Kasumi-1 (cell line): Measurements from ENCODE around the gene TEKT3.

Source experiments
- DNase-seq, 2 experiments: peaks; one replicate each; lab custom pipeline; 2025; lab: John Stamatoyannopoulos, UW

The TEKT3 gene

DNA sequence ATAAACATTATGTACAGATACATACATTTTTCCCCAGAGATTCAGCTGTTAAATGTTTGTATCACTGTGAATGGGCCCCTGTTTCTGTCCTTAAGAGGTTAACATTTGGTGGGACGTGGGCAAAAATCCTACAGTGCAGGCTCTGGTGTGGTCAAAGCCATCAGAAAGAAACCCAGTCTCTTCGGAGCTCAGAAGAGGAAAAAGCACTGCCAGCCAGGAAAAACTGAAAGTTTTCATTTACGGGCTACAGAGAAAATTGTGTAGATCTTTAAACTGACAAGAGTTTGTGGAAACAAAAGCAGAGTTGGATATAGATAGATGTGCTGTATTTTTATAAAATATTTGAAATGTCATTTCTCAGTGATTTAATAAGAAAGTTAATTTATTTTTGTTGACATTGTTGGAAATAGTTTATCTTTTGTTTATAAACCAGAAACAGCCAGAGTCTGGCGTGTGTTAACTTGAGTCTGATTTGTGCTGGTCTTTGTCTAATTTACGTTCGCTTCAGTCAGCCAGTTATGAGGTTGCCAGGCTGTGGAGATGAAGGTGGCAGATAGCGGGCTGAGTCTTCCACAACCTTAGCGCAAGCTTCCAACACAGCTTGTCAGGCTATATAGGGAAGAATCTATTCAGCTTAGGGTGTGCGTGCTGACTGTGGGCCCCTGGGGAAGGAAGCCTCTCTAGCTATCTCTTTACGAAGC lies 9.5 kb upstream of the TEKT3 start:
- DNase-seq, result no peak

DNA sequence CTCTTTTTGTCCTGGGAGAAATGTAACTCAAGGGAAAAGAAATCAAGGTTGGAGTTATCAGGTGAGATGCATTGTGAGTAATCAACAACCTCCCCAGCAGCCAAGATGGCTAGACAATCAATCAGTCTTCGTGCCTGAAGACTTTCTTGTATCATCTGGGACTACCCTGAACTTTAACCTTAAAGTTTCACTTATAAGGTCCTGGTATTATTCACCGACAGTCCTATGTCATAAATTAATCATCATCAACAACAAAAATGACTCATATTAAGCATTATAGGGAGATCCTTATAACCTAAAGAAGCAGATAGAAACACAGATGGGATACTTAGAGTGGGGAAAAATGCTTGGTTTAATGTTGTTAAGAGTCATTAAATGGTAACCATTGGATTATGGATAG lies 7.7 kb upstream of the TEKT3 start:
- DNase-seq, result no peak

DNA sequence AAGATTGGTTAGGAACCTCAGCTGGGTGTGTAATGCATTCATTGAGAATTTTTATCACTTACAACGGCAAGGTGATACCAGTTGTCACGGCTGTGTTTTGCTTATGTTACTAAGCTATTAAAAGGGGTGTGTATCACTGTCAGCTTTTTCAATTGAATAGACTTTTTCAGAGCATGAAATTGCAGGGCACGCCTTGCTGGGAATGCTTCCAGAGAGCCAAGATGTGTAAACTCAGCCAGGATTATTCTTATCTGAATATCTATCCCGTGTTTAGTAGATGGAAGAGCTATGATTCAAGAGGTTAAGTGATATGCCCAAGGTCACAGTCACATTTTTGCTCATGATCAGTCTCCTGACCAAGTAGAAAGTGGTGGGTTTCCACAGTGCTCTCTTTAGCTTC lies 6.6 kb upstream of the TEKT3 start:
- DNase-seq, result no peak

DNA sequence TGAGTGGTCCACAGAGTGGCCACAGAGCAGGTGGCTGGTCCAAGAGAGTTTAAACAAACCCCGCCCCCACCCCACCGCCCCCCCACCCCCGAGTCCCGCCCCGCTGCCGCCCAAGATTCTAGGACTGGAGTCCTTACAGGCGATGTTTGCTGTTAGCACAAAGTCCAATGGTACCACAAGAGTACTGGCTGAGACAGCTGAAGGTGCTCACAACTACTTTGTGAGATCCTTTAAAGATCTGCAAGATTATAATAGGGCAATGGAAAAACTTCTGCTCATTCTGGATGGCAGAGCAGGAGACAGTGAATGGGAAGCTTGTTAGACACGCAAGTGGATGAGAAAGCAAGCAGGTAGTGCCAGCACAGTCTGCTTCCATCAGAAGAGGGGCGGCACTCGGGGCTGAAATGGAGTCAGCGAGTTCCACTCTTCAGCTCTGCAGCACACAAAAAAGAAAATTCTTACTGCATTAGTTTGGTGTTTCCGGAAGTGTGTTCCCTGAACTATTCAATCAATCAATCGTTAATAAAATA lies 4.7 kb upstream of the TEKT3 start:
- no peak for DNase-seq

DNA sequence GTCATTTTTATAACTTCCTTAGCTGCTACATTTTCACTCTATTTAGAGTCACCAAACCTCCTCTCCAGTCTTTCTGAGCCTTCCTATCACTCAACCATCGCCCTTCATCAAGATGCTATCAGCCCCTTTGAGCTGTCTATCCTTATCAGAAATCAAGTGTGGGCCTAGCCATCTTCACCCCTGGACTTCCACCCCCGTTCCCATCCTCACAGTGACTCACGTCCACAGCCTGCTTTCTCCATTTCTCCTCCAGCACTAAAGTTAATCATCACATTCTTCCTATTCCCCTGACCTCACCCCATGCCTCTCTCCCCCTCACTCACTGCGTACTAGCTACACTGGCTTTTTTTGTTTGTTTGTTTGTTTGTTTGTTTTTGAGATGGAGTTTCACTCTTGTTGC lies 2.4 kb upstream of the TEKT3 start:
- DNase-seq, result no peak

DNA sequence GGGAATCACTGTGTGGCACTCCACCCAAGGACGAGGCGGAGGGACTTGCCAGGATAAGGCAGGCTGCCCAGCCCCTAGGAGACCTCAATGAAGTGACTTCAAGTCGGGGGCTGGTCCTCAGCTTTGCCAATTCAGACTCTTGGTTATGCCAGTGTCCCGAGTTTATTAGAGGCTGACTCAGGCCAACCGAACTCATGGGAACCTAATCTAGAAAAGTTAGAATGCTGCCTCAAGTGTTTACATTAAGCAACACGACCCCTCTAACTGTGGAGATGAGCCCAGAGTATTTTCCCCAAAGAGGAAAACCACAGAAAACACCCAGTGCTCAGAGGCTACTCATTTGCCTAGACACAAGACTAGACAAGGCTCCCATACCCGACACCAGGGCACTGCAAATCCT lies 1.1 kb upstream of the TEKT3 start:
- no peak for DNase-seq

DNA sequence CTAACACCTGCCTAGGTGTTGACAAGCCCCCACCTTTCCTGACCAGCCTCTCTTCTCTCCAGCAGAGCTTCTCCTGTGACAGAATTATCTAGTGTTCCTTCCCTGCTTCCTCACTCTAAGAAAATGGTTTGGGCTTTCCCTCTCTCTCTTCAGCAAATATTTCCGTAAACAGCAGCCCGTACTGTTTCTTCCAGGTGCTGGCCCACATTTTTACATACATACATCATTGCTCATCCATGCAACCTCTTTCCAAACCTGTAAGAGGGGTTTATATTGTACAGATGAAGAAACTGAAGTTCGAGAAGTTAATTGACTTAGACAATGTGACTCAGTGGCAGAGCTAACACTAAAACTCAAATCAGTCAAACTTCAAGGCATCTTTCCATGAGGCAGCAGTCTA lies 569 bp upstream of the TEKT3 start:
- no peak for DNase-seq

DNA sequence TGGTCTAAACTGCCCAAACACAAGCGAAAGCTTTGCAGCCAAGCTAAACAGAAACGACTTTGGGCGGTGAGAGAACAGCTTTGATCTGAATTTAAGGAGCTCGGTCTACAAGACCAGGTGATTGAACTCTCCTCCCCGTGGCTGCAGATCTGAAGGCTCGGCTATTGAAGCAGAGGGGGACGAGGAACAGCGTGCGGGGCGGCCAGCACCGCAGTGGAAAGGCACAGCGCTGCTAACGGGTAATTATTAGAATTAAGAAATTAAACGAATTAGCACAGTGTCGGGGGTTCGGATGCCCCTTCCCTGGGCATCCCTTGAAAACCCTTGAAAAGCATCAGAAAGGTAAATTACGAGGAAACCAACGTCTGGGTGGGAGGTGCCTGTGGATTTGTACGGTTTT lies 431 bp downstream of the TEKT3 start:
- no peak for DNase-seq

DNA sequence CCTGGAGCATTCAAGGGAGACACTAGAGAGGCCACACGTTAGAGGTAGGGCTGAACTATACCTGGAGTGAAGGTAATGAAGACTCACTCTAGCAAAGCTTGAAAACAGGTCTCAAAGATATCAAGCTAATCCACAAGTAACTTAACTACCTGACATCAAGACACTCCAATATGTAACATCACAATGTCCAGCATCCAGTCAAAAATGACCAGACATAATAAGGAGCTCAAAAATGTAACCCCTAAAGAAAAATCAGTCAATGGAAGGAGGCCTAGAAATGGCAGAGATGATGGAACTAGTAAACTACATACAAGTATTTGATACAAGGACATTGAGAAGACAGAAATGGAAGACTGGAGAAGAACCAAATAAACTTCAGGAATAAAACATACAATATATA lies 6.0 kb downstream of the TEKT3 start:
- DNase-seq, result no peak

DNA sequence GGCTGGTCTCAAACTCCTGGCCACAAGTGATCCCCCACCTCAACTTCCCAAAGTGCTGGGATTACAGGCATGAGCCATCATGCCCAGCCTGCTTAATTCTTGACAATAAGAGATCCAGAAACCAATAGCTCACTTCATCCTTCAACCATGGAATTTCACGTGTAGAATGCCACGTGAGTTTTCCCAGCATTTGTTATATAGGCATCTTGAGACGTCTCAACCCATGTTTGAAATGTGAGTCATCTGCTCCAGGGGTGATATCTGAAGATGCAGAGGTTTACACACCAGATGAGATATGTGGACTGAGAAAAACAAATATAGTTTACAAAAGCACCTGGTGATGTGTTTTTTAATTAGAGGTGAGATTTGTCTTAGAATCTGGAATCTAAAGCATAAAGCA lies 7.1 kb downstream of the TEKT3 start:
- no peak for DNase-seq

DNA sequence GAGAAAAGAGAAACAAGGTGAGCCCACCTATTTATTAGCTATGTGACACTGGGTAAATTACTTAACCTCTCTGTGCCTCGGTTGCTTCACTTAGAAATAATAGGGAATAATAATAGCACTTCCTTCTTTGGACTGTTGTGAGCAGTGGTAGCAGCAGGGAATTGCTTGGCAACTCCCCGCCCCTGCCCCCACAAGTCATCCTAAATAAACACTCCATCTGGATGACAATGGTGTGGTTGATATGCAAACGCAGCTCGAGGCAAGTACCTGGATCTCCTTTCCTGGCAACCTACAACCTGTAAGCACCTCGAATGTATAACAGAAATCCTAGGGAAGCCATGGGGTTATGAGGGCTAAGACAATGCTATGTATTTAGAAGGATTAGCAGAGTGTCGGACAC lies 9.1 kb downstream of the TEKT3 start:
- no peak for DNase-seq

DNA sequence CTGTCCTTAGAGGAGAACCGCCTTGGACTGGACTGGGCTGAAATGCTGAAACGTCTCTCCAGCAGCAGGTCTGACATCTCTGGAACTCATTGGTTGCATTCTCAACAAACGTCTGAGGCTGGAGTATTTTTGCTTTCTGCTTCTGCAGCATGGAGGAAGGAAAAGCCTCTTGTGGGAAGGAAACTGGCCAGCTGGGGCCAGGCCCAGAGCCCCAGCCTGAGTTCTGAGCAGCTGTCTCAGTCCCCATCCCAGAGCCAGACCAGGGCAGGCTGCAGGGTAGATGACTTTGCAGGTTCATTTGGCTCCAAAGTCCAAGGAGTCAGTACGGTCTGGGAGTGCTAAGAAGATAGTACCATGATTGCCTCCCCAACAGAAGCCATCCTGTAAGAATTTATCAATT lies 18.3 kb downstream of the TEKT3 start:
- DNase-seq, result no peak

DNA sequence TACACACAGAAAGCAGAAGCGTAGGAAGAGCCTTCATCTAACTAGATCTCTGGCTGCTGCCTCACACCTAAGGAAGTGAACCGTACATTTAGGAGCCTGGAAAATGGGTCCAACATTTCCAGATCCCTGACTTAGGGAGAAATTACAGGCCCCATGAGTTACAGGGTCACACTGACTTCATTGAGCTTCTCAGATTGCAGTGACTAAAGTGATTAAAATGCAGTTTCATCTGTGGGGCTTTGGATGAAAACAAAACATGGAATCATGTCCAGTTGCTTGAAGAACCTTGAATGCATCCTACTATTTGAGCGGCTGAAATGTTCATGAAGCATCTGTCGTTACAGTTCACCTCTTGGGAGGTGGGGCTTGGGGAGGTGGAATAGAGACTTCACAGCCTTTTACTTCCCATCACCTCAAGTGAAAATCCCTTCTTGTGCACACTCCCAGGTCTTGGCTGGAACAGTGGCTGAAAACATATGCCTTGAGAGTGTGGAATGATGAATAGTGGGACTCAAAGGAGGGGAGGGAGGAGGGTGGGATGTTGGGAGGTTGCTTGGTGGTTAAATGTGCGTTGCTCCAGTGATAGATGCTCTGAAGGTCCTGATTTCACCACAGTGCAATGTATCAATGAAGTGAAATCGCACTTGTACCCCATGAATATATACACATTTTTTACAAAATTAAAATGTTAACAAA lies 19.7 kb downstream of the TEKT3 start:
- DNase-seq, result no peak

DNA sequence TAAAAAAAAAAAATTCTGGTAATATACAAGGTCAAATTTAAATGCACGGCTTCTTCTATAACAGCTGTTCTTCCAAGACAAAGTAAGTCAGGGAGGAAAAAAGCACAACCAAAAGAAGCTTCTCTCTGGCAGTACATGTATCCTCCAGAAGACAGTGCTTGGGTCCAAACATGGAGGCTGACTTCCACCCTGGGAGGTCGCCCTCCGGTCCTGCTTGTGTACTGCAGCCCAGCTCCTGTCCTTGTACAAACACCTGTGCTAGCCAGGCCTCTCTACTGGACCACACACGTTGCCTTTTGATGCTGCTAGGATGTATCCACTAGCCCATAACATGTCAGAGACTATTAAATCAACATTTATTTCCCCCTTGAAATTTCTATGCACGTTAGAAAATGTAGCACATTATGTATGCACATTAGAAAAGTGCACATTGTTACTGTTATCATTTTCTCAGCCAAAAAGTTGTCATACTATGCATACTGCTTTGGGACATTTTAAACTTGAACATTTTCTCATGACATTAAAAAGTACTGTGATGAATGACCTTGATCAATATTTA lies 21.9 kb downstream of the TEKT3 start:
- no peak for DNase-seq

DNA sequence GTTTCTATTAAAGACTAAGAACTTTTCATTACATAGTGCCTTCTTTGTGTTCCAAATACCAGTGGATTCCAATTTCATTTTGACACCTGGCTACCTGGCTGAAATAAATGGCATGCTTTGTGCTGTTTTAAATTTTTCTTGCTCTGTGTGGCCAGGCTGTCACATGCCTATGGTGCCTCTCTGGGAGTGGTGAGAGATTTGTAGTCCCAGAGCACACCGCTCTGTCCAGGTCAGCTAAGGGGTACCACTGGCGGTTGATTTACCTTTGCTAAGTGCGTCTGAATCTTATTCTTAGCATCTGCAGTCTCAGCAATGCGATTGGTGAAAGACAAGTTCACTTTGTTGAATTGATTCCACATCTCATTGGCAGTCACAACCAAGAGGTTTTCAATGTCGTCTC lies 29.4 kb downstream of the TEKT3 start:
- no peak for DNase-seq

DNA sequence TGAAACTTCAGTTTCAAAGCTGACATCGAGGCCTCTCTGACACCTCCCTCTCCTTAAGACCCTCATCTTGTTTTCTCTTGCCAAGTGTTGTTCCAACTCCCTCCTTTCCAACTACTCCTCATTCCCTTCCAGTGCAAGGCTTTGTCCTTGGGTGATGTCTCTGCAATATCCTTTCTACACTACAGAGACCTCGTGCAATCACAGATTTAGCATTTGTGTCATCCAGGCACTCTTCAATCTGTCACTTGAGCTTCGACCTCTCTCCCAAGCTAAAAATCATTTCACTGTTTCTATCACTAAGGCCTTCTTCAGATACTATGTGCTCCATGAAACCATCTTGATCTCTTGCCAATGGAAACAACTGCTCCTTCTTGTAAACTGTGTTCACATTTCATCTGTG lies 31.6 kb downstream of the TEKT3 start:
- DNase-seq, result no peak

DNA sequence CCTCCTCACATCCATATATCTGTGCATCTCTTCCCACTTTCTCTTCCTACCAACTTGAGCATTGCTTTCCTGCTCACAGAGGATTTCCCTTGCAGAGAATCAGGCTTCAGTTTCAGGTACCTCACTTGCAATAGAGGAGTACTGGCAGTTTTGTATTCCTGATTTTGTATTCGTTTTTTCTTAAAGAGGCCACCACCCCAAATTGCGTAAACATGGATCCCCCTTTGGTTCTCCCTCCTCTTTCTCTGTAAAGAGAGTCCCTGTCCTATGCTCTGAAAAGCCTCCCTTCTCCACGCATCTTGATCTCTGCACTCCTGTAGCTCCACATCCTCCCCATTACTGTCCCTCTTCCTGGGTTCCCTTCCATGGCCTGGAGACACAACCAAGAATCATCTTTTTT lies 32.2 kb downstream of the TEKT3 start:
- DNase-seq, result no peak

DNA sequence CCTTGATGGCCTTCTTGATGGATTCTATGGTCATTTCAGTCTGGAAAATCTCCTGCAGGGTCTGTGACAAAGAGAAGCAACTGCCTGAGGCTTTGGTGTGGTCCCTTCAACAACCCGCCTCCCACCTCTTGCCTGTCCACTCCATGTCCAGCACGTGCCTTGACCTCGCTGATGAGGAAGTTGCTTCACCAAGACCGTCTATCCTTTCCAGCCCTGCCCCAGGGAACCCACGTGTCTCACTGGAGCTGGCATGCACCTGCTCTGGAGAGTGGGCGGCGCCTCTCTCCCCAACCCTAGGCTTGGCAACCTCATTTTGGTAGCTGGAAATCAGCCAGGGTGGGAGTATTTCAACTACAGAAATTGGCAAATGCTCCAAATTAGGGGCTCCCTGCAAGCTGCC lies 32.6 kb downstream of the TEKT3 start:
- no peak for DNase-seq

DNA sequence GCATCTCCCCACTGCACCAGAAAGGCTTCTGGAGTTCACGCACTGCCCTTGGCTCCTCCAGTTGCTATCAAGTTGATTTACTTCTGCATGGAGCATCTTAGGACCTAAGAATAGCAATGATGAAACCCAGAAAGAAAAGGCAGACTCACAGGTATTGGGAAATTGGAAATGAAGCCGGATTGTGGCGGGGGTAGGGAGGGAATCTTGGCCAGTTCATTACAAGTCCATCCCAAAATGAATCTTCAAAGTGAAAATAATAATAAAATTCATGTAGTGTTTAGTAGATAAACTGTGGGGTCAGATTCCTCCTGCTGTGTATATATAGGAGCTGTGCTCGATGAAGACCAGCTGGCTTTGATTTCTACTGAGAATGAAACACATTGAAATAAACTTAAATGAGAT lies 33.7 kb downstream of the TEKT3 start:
- no peak for DNase-seq

DNA sequence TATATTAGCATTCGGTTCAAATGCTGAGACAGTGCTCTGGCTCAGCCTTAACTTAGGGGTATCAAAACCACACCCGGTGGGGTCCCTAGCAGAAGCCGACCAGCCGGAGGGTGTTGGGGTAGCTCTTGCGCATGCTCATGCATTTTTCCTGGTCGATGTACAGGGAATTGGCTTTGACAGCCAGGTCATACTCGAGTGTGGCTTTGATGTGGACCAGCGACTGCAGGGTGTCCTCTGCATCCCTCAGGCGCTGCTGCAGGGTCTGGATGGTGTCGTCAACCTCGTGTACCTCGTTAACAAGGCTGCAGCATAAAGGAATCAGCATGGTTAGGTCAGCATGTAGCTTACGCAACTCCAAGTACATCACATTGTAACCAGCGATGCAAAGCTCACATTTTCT lies 37.5 kb downstream of the TEKT3 start:
- no peak for DNase-seq

DNA sequence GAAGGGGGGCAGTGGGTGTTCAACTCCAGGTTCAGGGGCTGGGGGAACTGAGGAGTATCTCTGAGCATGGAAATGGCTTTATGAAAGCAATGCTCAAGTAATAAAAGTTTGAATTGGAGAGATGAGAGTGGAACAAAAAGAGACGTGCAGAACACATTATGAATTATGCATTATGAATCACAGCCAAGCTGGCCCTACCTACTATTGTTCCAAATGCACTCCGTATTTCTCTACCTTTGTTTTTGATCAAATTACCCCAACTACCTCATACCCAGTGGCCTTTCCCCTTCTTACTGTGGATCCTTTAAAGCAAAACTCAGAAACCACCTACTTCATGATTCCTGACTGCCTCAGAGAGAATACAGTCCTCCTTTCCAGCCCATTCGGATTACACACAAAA lies 38.1 kb downstream of the TEKT3 start:
- DNase-seq, result no peak

DNA sequence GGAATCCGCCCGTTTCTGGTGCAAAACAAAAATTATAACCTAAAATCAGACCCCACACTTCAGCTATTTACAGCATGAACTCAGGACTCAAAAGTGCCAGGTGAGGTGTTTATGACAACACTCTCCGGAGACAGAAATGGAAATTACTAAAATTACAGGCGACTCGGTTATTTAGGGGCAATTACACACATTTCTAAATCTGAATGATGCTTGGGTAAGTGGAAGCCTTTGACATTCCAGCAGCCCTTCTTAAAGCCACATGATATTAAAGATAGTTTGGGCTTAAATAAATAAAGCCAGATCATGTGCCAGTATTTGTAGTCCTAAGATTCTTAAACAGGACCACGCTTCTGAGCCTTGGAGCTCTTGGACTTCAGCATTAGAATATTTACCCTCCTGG lies 39.6 kb downstream of the TEKT3 start:
- no peak for DNase-seq

DNA sequence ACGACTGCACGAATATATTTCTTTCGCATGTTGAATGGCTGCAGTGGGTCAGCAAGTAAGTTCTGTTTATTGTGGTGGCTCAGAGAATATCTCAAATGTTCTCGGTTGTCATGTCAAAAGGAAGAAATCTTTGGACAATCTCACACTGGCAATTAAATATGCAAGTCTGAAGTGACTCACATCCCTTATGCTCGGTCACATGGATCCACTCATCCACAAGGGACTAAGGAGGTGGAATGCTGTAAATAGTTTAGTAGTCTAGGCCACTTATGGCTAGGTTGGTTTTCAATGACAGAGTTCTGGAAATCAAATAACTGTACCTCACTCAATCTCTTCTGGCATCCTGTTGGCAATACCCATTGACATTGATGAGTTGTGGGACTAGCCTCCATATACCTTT lies 43.2 kb downstream of the TEKT3 start:
- no peak for DNase-seq

DNA sequence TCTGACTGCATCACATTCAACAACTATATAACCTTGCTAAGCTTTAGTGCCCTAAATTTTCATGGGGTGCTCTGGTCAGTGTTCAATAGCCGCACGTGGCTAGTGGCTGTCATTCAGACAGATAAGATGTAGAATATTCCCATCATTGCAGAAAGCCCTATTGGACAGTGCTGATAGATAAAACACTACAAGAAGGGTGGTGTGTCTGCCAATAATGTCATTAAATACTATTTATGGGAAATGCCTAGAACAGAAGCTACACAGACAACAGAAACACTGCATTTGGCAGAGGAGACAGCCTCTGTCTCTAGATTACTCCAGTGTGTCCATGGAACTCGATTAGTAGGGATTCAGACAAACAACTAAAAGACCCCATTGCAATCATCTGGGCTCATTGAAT lies 47.8 kb downstream of the TEKT3 start:
- no peak for DNase-seq
